Measurements from ENCODE around the gene CAPN5. TPM values are rescaled to one million over a fixed set of nuclear protein-coding genes. Genes with fewer than 3 reads are reported as not detected.

Gene CAPN5
- total RNA-seq, 1 experiment from 2014 or later: 4.8 TPM

DNA sequence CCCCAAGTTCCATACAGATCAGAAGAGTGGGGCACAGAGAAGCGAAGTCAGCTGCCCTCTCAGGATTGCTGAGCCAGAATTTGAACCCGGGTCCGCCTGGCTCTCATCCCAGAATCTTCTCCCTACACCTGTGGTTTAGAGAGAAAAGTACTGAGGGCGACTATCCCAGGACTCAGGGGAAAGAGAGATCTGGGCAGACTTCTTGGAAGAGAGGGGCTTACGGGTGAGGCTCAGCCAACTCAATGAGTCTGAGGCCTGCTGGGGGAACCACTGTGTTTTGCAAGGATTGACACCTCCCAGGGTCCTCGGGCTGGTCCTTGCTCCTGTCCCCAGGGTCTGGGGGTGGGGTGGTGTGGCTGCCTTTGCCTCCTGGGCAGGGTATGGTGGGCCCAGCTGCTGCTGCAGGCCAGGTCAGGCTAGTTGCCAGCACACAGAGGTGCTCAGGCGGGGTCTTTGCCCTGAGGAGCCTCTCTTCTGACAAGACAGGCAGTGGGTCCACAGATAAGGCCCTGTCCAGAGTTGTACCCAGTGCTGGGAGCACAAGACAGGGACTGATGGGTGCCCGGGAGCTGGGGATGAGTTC lies 1.2 kb downstream of the CAPN5 start:
- peak overlapping the region; percentile 67 for H3K4me3 ChIP-seq
- no peaks in the 10 kb centered on the region for H3K9me3 ChIP-seq (replicated peaks)
- H3K36me3 ChIP-seq: no peaks in the 10 kb centered on the region
- peaks cover 5% of the 10 kb centered on the region for H3K4me1 ChIP-seq
- H3K27ac ChIP-seq: no peak overlapping the region
- H3K27me3 ChIP-seq: no peaks in the 10 kb centered on the region
- DNase-seq: no peak

DNA sequence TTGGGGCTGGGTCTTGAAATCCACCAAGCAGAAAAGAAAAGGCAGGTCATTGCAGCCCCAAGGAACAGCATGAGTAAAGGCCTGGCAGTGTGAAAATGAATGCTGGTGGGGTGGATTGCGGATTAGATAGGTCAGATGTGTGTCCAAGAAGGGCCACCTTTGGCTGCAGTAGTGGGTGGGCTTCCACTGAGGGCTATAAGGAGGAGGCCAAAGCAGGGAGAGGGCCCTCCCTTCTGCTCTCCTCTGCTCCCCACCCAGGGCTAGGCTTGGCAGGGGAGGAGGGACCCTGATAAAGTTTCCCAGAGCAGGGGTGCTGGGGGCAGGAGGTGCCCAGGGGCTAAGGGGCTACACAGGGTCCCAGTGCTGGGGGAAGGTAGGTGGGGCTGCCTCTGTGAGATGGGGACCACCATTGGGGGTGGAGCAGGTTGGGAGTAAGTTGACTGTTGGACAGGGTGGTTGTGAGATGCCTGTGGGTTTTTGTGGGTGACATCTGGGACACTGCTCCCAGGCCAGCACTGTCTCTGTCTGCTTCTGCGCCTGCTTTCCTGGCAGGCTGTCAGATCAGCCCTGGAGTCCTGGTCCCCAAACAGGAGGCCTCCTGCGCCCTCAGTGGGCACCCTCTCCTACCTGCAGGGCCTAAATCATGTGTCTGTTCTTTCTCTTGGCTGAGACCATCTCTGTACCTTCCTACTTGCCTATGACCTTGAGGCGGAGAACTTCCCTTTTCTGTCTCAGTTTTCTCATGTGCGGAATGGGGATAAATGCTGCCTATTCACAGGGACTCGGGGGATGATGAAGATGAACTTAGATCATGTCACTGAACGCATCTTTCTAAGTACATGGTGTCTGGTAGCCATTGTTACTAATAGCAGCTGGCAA lies 1.9 kb downstream of the CAPN5 start:
- DNase-seq: no peak
- Histone ChIP-seq H3K4me3 (no peak overlapping the region), H3K9me3 (replicated peaks) (no peaks in the 10 kb centered on the region), H3K4me1 (peaks cover 9% of the 10 kb centered on the region), H3K27me3 (no peaks in the 10 kb centered on the region), H3K27ac (no peak overlapping the region), H3K36me3 (no peaks in the 10 kb centered on the region)

DNA sequence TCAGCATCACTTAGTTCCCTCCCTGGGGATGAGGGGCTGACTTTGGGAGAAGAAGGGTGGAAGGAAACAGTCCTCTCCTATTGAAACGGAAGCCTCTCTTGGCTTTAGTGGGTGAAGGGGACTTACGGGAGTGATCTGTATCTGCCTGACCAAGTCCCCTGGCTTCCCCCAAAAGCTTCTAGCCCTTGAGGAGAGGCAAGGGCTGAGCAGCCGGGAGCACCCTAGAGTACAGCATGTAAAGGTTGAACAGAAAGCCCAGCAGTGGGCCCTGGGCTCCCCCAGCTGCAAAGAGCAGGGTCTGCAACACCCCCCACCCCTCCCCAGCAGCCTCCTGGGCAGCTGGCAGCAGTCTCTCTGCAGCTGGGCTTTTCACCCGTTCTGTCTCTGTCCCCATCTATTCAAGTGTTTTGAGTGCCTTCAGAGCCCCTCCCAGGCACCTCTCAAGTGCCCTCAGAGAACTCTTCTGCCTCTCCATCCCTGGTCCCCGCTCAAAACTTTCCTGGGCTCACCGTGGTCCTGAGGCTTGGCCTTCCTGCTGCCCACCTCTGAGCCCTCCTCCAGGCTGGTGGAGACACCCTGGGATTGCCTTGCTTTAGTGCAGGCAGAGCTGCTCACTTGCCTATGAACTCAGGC lies 2.7 kb downstream of the CAPN5 start:
- no peaks in the 10 kb centered on the region for H3K27me3 ChIP-seq
- no peak for DNase-seq
- H3K27ac ChIP-seq: no peak overlapping the region
- H3K4me1 ChIP-seq: peaks cover 17% of the 10 kb centered on the region
- H3K4me3 ChIP-seq: no peak overlapping the region
- no peaks in the 10 kb centered on the region for H3K9me3 ChIP-seq (replicated peaks)
- H3K36me3 ChIP-seq: no peaks in the 10 kb centered on the region

DNA sequence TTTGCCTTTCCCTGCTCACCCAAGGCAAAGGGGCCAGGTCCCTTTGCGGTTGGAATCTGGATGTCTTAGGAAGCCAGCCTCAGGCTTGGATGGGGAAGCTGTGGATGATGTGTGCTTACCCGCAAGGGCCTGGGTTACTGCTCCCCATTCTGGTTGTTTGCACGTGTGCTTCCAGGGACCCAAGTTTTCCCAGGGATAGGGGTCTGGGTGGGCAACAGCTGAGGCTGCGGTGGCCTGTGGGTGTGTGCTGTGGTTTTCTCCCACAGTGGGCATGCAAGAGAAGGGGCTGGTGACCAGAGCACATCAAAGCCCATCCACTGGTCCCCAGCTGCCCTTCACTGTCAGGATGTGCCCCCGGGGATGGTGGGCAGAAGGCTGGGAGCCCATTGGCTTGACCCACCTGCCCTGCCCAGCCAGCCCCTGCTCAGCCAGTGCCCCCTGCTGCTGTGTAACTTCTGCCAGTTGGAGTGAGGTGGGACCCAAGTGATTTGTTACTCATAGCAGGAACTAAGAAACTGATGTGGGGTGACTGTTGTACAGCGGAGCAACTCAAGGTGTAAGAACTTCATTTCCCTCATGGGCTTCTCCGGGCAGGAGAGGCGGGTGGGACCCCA lies 3.3 kb downstream of the CAPN5 start:
- no peak overlapping the region for H3K27ac ChIP-seq
- H3K4me1 ChIP-seq: peaks cover 17% of the 10 kb centered on the region
- H3K9me3 ChIP-seq (replicated peaks): no peaks in the 10 kb centered on the region
- no peaks in the 10 kb centered on the region for H3K36me3 ChIP-seq
- H3K27me3 ChIP-seq: no peaks in the 10 kb centered on the region
- DNase-seq: no peak
- no peak overlapping the region for H3K4me3 ChIP-seq

DNA sequence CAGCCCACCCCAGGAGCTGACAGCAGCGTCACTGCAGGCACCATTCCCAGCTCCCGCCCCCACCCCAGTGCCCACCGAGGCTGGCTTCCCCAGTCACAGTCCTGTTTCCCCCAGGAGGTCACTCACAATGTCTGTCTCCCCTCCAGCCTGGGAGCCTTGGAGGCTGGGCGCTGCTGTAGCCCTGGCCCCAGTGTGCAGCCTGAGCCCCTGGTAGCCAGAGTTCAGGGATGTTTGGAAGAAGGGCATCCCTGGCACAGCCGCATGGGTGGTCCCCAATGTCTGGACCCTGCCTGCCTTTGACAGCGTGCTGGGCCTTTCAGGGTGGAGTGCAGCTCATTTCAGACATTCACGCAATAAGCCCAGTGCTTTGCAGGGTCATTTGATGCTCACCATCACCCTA lies 4.3 kb downstream of the CAPN5 start:
- Histone ChIP-seq H3K9me3 (replicated peaks) (no peaks in the 10 kb centered on the region), H3K36me3 (no peaks in the 10 kb centered on the region), H3K27me3 (no peaks in the 10 kb centered on the region), H3K27ac (no peak overlapping the region), H3K4me3 (no peak overlapping the region), H3K4me1 (peaks cover 17% of the 10 kb centered on the region)
- no peak for DNase-seq

DNA sequence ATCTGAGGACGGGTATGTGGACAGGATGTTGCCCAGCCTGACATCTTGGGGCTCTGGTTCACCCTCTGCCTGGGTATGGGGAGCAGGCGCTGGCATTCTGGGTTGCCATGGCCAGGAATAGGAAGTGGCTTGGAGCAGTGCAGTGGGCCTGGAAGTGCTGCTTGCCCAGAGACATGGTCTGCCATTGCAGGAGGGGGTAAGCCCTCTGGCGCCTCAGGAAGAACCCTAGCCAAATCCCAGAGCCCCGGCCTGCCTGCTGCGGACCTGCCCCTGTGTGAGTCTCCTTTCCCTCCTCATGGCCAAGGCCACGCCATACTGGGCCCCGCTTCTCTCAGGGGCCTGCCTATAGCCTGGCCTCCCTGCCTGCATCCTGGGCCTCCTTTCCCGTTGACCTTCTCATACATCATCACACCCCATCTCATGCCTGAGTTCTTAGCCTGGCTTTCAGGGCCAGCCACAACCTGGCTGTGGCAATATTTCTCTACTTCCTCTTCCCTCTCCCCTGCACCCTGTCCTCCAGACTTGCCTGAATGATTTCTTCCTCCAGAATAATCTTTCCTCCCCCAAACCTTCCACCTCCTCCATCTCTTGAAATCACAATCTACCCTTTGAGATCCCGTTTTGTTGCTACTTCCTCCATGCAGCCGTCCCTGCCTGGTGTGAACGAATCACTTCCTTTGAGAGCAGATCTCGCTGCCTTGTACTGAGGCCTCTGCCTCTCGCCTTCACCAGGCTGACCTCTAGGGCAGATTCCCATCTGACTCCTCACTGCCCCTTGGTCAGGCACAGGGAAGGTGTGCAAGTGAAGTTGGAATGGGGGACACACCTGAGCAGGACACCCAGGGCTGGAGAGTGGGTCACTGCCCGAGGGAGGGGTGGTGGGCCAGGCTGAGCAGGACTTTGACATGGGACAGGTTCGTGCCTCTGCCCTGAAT lies 5.2 kb downstream of the CAPN5 start:
- Histone ChIP-seq H3K27ac (no peak overlapping the region; the same call in 1 of the 2 replicates), H3K4me1 (peaks cover 17% of the 10 kb centered on the region), H3K27me3 (no peaks in the 10 kb centered on the region), H3K9me3 (replicated peaks) (no peaks in the 10 kb centered on the region), H3K4me3 (no peak overlapping the region), H3K36me3 (no peaks in the 10 kb centered on the region)
- DNase-seq: no peak

DNA sequence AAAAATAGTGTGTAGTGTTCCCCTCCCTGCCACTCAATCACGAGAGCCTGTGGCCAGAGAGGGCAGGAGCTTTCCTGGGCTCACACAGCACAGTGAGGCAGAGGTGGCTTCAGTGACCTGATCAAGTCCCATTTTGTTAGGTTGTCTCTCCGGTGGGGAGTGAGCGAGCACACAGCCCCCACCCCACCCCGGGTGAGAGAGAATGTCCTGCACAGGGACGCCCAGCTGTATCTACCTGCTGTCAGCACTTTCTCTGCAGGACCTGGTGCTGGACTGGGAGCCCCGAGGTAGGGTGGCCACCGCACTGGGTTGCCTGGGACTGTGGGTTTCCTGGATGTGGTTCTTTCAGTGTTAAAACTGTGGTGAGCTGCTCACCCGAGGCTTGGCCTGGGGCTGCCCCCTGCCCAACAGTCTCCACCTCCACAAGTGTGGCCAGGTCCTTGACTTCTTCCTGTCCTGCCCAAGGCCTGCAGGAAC lies 6.1 kb downstream of the CAPN5 start:
- Histone ChIP-seq H3K4me1 (peaks cover 17% of the 10 kb centered on the region), H3K27me3 (no peaks in the 10 kb centered on the region), H3K9me3 (replicated peaks) (no peaks in the 10 kb centered on the region; the same call in 1 of the 2 replicates), H3K27ac (peak overlapping the region; percentile 92), H3K4me3 (no peak overlapping the region; the same call in 1 of the 2 replicates), H3K36me3 (no peaks in the 10 kb centered on the region)
- no peak for DNase-seq

DNA sequence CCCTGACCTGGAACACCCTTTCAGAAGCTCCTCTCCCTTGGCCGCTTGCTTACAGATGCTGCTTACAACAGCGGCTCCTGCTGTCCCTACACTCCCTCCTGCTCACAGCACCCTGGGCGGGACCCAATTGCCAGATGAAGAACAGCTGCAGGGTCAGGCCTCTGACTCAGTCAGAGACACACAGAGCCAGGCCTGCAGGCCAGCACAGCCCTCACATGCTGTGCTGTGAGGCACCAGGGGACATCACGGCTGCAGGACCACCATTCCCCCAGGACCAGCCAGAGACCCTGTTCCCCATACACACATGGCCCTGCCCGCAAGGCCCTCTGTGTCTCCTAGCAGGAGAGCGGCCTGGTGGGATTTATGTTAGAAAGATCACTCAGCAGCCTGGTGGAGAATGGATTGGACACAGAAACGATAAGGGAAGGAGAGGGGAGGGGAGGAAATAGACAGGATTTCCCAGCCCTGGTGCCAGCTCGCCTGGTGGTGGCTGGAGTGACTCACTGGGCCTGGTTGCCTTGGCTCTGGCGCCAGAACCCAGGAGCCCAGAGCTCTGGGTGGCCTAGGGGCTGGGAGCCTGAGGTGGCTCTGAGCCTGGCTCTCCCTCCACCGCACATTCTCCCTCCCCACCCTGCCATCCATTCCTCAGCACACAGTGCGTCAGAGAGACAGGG lies 6.7 kb downstream of the CAPN5 start:
- H3K4me3 ChIP-seq: peak overlapping the region; percentile 28
- no peaks in the 10 kb centered on the region for H3K36me3 ChIP-seq
- no peaks in the 10 kb centered on the region for H3K27me3 ChIP-seq
- DNase-seq: peak; percentile 95 to 96
- peak overlapping the region; percentile 92 for H3K27ac ChIP-seq
- H3K9me3 ChIP-seq (replicated peaks): no peaks in the 10 kb centered on the region; the same call in 1 of the 2 replicates
- H3K4me1 ChIP-seq: peaks cover 17% of the 10 kb centered on the region

DNA sequence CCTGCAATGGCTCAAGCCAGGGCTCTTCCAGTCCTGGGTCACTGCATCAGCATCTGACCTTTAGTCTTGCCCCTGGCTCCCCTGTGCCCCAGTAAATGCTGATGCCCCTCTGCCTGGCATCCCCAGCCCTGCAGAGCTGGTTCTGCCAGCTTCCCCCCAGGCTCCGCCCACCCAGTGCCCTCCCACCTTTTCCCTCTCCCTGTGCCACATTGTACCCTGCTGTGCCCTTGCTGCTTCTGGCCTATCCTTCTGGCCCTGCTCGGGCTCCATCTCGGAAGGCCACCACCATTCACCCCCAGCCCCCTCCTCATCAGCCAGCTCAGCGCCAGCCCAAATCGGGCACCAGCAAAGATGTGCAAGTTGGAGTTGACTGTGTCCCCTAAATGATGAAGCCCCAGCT lies 7.4 kb downstream of the CAPN5 start:
- Histone ChIP-seq H3K27me3 (no peaks in the 10 kb centered on the region), H3K9me3 (replicated peaks) (no peaks in the 10 kb centered on the region; the same call in 1 of the 2 replicates), H3K4me1 (peaks cover 17% of the 10 kb centered on the region), H3K4me3 (no peak overlapping the region), H3K27ac (peak overlapping the region; percentile 92), H3K36me3 (no peaks in the 10 kb centered on the region)
- DNase-seq: no peak

DNA sequence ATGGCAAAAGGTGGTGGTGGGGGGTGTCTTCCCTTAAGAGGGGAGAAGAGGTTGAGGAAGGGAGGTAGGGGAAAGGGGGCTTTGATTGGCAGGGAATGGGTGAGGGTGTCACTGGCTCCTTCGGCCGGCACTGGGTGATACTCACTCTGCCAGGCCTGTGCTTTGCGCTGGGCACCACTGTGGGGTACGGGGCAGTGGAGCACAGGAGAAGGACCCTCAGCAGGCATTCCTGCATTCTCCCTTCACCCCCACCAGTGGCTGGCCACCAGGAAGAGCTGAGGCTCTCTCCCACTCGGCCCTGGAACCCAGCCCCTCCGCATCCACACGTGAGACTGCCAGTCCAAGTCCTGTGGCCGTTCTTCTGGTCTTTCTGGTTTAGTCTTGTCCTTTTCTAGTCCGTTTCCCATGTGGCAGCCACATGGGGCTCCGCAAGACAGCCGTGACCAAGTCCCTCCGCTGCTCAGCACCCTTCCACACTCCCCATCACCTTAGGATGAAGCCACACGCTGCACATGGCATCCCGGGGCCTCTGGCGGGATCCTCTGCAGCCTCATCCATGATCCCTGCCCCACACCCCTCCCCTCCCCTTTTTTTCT lies 8.0 kb downstream of the CAPN5 start:
- Histone ChIP-seq H3K9me3 (replicated peaks) (no peaks in the 10 kb centered on the region; the same call in 1 of the 2 replicates), H3K4me3 (no peak overlapping the region), H3K36me3 (no peaks in the 10 kb centered on the region), H3K27me3 (no peaks in the 10 kb centered on the region), H3K4me1 (peaks cover 17% of the 10 kb centered on the region), H3K27ac (no peak overlapping the region)
- DNase-seq: no peak

DNA sequence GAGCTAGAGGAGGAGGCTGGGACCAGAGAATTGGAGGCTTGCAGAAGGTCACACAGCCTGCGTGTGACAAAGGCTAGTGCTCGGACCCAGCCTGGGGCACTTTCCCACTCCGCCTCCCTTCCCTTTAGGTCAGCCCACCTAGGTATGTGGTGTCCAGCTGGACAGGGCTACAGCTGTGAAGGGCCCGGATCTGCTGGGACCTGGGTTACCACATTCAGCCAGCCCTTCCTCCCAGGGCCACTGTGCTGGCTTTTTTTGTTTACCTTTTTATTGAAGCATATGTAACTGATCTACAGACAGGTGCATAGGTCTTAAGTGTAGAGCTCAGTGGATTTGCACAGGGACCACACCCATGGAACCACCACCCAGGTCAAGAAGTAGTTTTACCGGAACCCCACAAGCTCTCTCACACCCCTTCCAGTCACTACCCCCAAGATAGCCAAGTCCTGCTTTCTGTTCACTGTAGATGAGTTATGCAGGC lies 8.7 kb downstream of the CAPN5 start:
- Histone ChIP-seq H3K4me1 (peaks cover 17% of the 10 kb centered on the region), H3K4me3 (no peak overlapping the region), H3K9me3 (replicated peaks) (no peaks in the 10 kb centered on the region; the same call in 1 of the 2 replicates), H3K27ac (no peak overlapping the region), H3K27me3 (no peaks in the 10 kb centered on the region), H3K36me3 (no peaks in the 10 kb centered on the region)
- DNase-seq: no peak

DNA sequence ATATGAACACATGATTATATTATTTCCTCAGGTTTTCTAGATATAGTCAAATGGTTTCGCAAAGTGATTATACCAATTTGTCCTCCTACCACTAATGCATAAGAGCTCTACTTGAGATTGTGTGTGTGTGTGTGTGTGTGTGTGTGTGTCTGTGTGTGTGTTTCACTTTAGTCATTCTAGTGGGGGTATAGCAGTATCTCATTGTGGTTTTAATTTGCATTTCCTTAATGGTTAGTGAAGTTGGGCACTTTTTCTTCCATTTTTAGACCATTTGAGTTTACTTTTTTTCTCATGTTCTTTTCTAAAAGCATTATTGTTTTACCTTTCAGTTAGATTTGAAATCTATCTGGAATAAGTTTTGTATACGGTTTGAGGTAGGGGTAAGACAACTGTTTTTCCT lies 12.9 kb downstream of the CAPN5 start:
- Histone ChIP-seq H3K27me3 (no peaks in the 10 kb centered on the region), H3K36me3 (no peaks in the 10 kb centered on the region), H3K9me3 (replicated peaks) (no peaks in the 10 kb centered on the region; the same call in 1 of the 2 replicates), H3K27ac (no peak overlapping the region), H3K4me3 (no peak overlapping the region), H3K4me1 (no peaks in the 10 kb centered on the region)
- no peak for DNase-seq

DNA sequence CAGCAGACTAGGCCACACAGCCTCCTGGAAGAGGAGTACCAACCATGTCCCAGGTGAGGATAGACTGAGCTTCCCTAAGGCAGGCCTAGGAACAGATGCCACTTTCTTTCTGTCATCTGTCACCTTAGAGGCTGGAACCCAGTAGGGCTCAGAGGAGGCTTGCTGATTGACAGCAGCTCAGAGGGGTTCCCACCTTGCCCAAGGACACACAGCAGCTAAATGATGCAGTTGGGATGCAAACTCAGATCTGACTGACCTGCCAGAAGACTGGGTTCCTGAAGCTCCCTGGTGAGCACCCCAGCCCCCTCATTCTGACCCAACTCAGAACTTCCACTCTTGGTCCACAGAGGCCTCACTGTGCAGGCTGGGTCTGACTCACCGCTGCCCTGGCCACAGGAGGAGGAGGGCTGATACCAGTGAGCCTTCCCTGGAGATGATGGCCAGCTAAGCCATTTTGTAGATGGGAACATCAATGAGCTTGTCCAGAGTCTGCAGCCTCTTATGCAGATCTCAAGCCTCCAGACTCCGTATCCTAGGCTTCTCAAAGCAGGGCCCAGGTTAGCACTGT lies 14.0 kb downstream of the CAPN5 start:
- no peak overlapping the region for H3K27ac ChIP-seq
- H3K27me3 ChIP-seq: no peaks in the 10 kb centered on the region
- no peaks in the 10 kb centered on the region; the same call in 1 of the 2 replicates for H3K9me3 ChIP-seq (replicated peaks)
- H3K36me3 ChIP-seq: no peaks in the 10 kb centered on the region
- DNase-seq: no peak
- no peak overlapping the region for H3K4me3 ChIP-seq
- H3K4me1 ChIP-seq: no peaks in the 10 kb centered on the region
